ENCODE data around the gene TTLL11.
"Not testable (repeated sequence)": the region's sequence is repeated elsewhere in the genome, so short reads cannot be mapped to it uniquely, and the experiment has no call there.

The TTLL11 gene

GRCh38 chr9:122119721-122120120 is 26.6 kb upstream of the TTLL11 start:
- TF ChIP-seq CTCF (IDR thresholded peaks at IDR 0.05; ENCODE audit: low read depth, low read length, missing control alignments) = no peak
- Histone ChIP-seq H3K36me3 (replicated peaks) (no peaks in the 10 kb centered on the region), H3K27me3 (replicated peaks) (peaks cover 3% of the 10 kb centered on the region), H3K4me3 (ENCODE audit: low read depth, low read length) (no peak overlapping the region), H3K27ac (no peak overlapping the region)
- in situ Hi-C loops (cut with HindIII; ENCODE audit: low pct_ligation_motif_present, low sequenced_read_pairs) = no loop called here
- no peak for DNase-seq

GRCh38 chr9:122119166-122119521 is 26.0 kb upstream of the TTLL11 start:
- no peak overlapping the region for H3K27ac ChIP-seq
- H3K4me3 ChIP-seq (ENCODE audit: low read depth, low read length) = no peak overlapping the region
- no peak for DNase-seq
- in situ Hi-C loops (cut with HindIII; ENCODE audit: low pct_ligation_motif_present, low sequenced_read_pairs) = no loop called here
- TF ChIP-seq CTCF (IDR thresholded peaks at IDR 0.05; ENCODE audit: low read depth, low read length, missing control alignments) = no peak
- peaks cover 3% of the 10 kb centered on the region for H3K27me3 ChIP-seq (replicated peaks)
- H3K36me3 ChIP-seq (replicated peaks) = no peaks in the 10 kb centered on the region

GRCh38 chr9:122118343-122119165 is 25.4 kb upstream of the TTLL11 start:
- H3K27ac ChIP-seq = no peak overlapping the region
- H3K4me3 ChIP-seq (ENCODE audit: low read depth, low read length) = no peak overlapping the region
- H3K36me3 ChIP-seq (replicated peaks) = no peaks in the 10 kb centered on the region
- no peak for TF ChIP-seq CTCF (IDR thresholded peaks at IDR 0.05; ENCODE audit: low read depth, low read length, missing control alignments)
- peaks cover 3% of the 10 kb centered on the region for H3K27me3 ChIP-seq (replicated peaks)
- in situ Hi-C loops (cut with HindIII; ENCODE audit: low pct_ligation_motif_present, low sequenced_read_pairs) = no loop called here
- no peak for DNase-seq

- H3K4me3 ChIP-seq (ENCODE audit: low read depth, low read length); in situ Hi-C loops (cut with HindIII; ENCODE audit: low pct_ligation_motif_present, low sequenced_read_pairs); H3K27ac ChIP-seq; DNase-seq; H3K27me3 ChIP-seq (replicated peaks); H3K36me3 ChIP-seq (replicated peaks): not testable (repeated sequence)
Measured at GRCh38 chr9:122117241-122117640, 24.1 kb upstream of the TTLL11 start.

GRCh38 chr9:122116448-122117173 is 23.5 kb upstream of the TTLL11 start:
- Histone ChIP-seq H3K27ac (no peak overlapping the region), H3K4me3 (ENCODE audit: low read depth, low read length) (no peak overlapping the region), H3K27me3 (replicated peaks) (peaks cover 3% of the 10 kb centered on the region), H3K36me3 (replicated peaks) (no peaks in the 10 kb centered on the region)
- DNase-seq = no peak
- TF ChIP-seq CTCF (IDR thresholded peaks at IDR 0.05; ENCODE audit: low read depth, low read length, missing control alignments) = no peak
- in situ Hi-C loops (cut with HindIII; ENCODE audit: low pct_ligation_motif_present, low sequenced_read_pairs) = no loop called here

- H3K27ac ChIP-seq = no peak overlapping the region
- DNase-seq = no peak
- no peak overlapping the region for H3K4me3 ChIP-seq (ENCODE audit: low read depth, low read length)
- peaks cover 3% of the 10 kb centered on the region for H3K27me3 ChIP-seq (replicated peaks)
- no peaks in the 10 kb centered on the region for H3K36me3 ChIP-seq (replicated peaks)
- in situ Hi-C loops (cut with HindIII; ENCODE audit: low pct_ligation_motif_present, low sequenced_read_pairs) = no loop called here
- no peak for TF ChIP-seq CTCF (IDR thresholded peaks at IDR 0.05; ENCODE audit: low read depth, low read length, missing control alignments)
Measured at GRCh38 chr9:122116040-122116439, 22.9 kb upstream of the TTLL11 start.
